Measurements from ENCODE around the gene TET3.

- TF ChIP-seq CTCF (IDR thresholded peaks at IDR 0.05) (no peak), POLR2A (IDR thresholded peaks at IDR 0.05) (no peak)
Measured at GRCh38 chr2:73947412-73948018, 37.2 kb upstream of the TET3 start.

Measured in uterus (tissue), 2 donors.